GM18498 (cell line): ENCODE measurements around the gene HADHA.
"Not testable (repeated sequence)": the region's sequence is repeated elsewhere in the genome, so short reads cannot be mapped to it uniquely, and the experiment has no call there.

Experiments used
- ATAC-seq: cut with Tn5 transposase; IDR thresholded peaks from one replicate; pipeline ENCODE4 v1.9.1; 2021; ENCODE audit warnings: mild to moderate bottlenecking, moderate library complexity; ENCODE audit not compliant: unreplicated experiment

HADHA gene

GRCh38 chr2:26177122-26177521, 67.3 kb downstream of the HADHA start:
- no peak for ATAC-seq

- no peak for ATAC-seq
Observed at GRCh38 chr2:26176279-26176615, 68.2 kb downstream of the HADHA start.

- no peak for ATAC-seq
Observed at GRCh38 chr2:26175466-26176278, 68.8 kb downstream of the HADHA start.

- no peak for ATAC-seq
Observed at GRCh38 chr2:26174691-26175465, 69.6 kb downstream of the HADHA start.

- ATAC-seq: no peak
Observed at GRCh38 chr2:26173776-26174482, 70.5 kb downstream of the HADHA start.

- ATAC-seq: no peak
Observed at GRCh38 chr2:26172871-26173775, 71.3 kb downstream of the HADHA start, which contains the start of gene GAREM2. Gene GAREM2 (plus strand): TSS chr2:26173088. CDS start chr2:26173221, 133 bp downstream.

- no peak for ATAC-seq
Observed at GRCh38 chr2:26172189-26172870, 72.1 kb downstream of the HADHA start.

GRCh38 chr2:26170795-26171194, 73.6 kb downstream of the HADHA start:
- ATAC-seq: no peak

GRCh38 chr2:26169681-26170414, 74.6 kb downstream of the HADHA start:
- no peak for ATAC-seq

- no peak for ATAC-seq
Observed at GRCh38 chr2:26169226-26169625, 75.2 kb downstream of the HADHA start.

GRCh38 chr2:26168785-26169184, 75.6 kb downstream of the HADHA start:
- no peak for ATAC-seq

GRCh38 chr2:26166541-26166940, 77.9 kb downstream of the HADHA start:
- not testable (repeated sequence) for ATAC-seq

- no peak for ATAC-seq
Observed at GRCh38 chr2:26165403-26165802, 79.0 kb downstream of the HADHA start.

- ATAC-seq: no peak
Observed at GRCh38 chr2:26164641-26165211, 79.7 kb downstream of the HADHA start.

- no peak for ATAC-seq
Observed at GRCh38 chr2:26164231-26164630, 80.2 kb downstream of the HADHA start.

GRCh38 chr2:26162963-26163362, 81.5 kb downstream of the HADHA start:
- ATAC-seq: no peak

- ATAC-seq: no peak
Observed at GRCh38 chr2:26161926-26162325, 82.5 kb downstream of the HADHA start.

- ATAC-seq: no peak
Observed at GRCh38 chr2:26157580-26157979, 86.9 kb downstream of the HADHA start.

- no peak for ATAC-seq
Observed at GRCh38 chr2:26150243-26150642, 94.2 kb downstream of the HADHA start.
